OCI-LY1 (cell line): ENCODE results near the gene CENPO.

Experiments used
- H2AFZ ChIP-seq: fragments of 200-600 bp; sonication (generic), shearing (Covaris generic); 2 replicates; pipeline ENCODE4 v1.6.0; 2014; ENCODE audit warnings: antibody characterized with exemption, mild to moderate bottlenecking, low read length
- H3F3A ChIP-seq: fragments of 200-600 bp; sonication (generic), shearing (Covaris generic); 2 replicates; pipeline ENCODE4 v1.6.0; 2014; ENCODE audit warnings: mild to moderate bottlenecking, antibody characterized with exemption, low read length, moderate library complexity; ENCODE audit not compliant: insufficient read depth
- H3K27ac ChIP-seq: fragments of 200-600 bp; sonication (generic); 2 replicates; pipeline ENCODE4 v1.5.1; 2014; ENCODE audit warnings: low read length, mixed run types, mild to moderate bottlenecking, low read depth; ENCODE audit not compliant: poor library complexity, severe bottlenecking
- H3K27me3 ChIP-seq: fragments of 200-600 bp; sonication (generic); 2 replicates; pipeline ENCODE4 v1.6.0; 2014; ENCODE audit warnings: antibody characterized with exemption, mild to moderate bottlenecking, low read length, moderate library complexity; ENCODE audit not compliant: insufficient read depth
- H3K36me3 ChIP-seq: fragments of 200-600 bp; sonication (generic); 2 replicates; pipeline ENCODE4 v1.6.1; 2014; ENCODE audit warnings: mild to moderate bottlenecking, antibody characterized with exemption, low read length, moderate library complexity, mixed read lengths; ENCODE audit not compliant: insufficient read depth
- H3K4me1 ChIP-seq: fragments of 200-600 bp; sonication (generic); 2 replicates; pipeline ENCODE4 v1.5.1; 2014; ENCODE audit warnings: mild to moderate bottlenecking, low read length, moderate library complexity; ENCODE audit not compliant: insufficient read depth, severe bottlenecking
- H3K4me2 ChIP-seq: fragments of 200-600 bp; sonication (generic), shearing (Covaris generic); 2 replicates; pipeline ENCODE4 v1.6.1; 2014; ENCODE audit warnings: low read length
- H3K4me3 ChIP-seq: fragments of 200-600 bp; sonication (generic); 2 replicates; pipeline ENCODE4 v1.5.1; 2014; ENCODE audit warnings: low read length, low read depth, mild to moderate bottlenecking, mixed read lengths; ENCODE audit not compliant: poor library complexity, severe bottlenecking
- H3K79me2 ChIP-seq: fragments of 200-600 bp; shearing (Covaris generic); 2 replicates; pipeline ENCODE4 v1.6.1; 2016; ENCODE audit warnings: mixed run types, low read length, mixed read lengths; ENCODE audit not compliant: insufficient read depth
- H3K9ac ChIP-seq: fragments of 200-600 bp; sonication (generic), shearing (Covaris generic); 2 replicates; pipeline ENCODE4 v1.6.1; 2014; ENCODE audit warnings: mild to moderate bottlenecking, low read length, mixed read lengths
- H3K9me2 ChIP-seq: fragments of 200-600 bp; sonication (generic), shearing (Covaris generic); 2 replicates; pipeline ENCODE4 v1.6.1; 2014; ENCODE audit warnings: low read depth, mild to moderate bottlenecking, low read length, mixed read lengths
- H3K9me3 ChIP-seq: fragments of 200-600 bp; shearing (Covaris generic); 2 replicates; pipeline ENCODE4 v1.6.1; 2014; ENCODE audit warnings: low read length, mixed read lengths
- H4K20me1 ChIP-seq: fragments of 200-600 bp; sonication (generic), shearing (Covaris generic); 2 replicates; pipeline ENCODE4 v1.6.0; 2016; ENCODE audit warnings: mild to moderate bottlenecking, low read length; ENCODE audit not compliant: insufficient read depth
- CTCF ChIP-seq: fragments of 200-600 bp; sonication (generic), shearing (Covaris generic); IDR thresholded peaks from 2 replicates; pipeline ENCODE4 v1.5.1; 2017; ENCODE audit warnings: mild to moderate bottlenecking, antibody characterized with exemption, low read length, moderate library complexity, mixed read lengths
- EZH2 ChIP-seq: fragments of 200-600 bp; sonication (generic), shearing (Covaris generic); IDR thresholded peaks from 2 replicates; pipeline ENCODE4 v1.8.0; 2017; ENCODE audit warnings: borderline replicate concordance, mixed run types, mild to moderate bottlenecking, antibody characterized with exemption, low read length, moderate library complexity, mixed read lengths

The CENPO gene

GRCh38 chr2:24754985-24755705 is 38.1 kb upstream of the CENPO start:
- H3K79me2 ChIP-seq: no peaks in the 10 kb centered on the region
- H3K4me1 ChIP-seq: no peaks in the 10 kb centered on the region
- H3K4me3 ChIP-seq: no peak overlapping the region
- no peaks in the 10 kb centered on the region for H3K9me3 ChIP-seq
- no peak overlapping the region for H3K9ac ChIP-seq
- no peak overlapping the region for H3K4me2 ChIP-seq
- H3K27ac ChIP-seq: no peak overlapping the region
- no peaks in the 10 kb centered on the region for H4K20me1 ChIP-seq
- no peaks in the 10 kb centered on the region for H3K9me2 ChIP-seq
- peaks cover 12% of the 10 kb centered on the region; the same call in 1 of the 2 replicates for H3K36me3 ChIP-seq
- H2AFZ ChIP-seq: no peak overlapping the region
- no peak for TF ChIP-seq EZH2
- no peak for TF ChIP-seq CTCF
- no peaks in the 10 kb centered on the region for H3F3A ChIP-seq
- no peaks in the 10 kb centered on the region for H3K27me3 ChIP-seq

GRCh38 chr2:24756789-24757188 is 36.4 kb upstream of the CENPO start:
- Histone ChIP-seq H3K9me2 (no peaks in the 10 kb centered on the region), H3F3A (no peaks in the 10 kb centered on the region), H3K4me2 (no peak overlapping the region), H3K4me1 (no peaks in the 10 kb centered on the region), H3K4me3 (no peak overlapping the region), H3K79me2 (no peaks in the 10 kb centered on the region), H3K9me3 (no peaks in the 10 kb centered on the region), H2AFZ (no peak overlapping the region), H3K27ac (no peak overlapping the region), H3K27me3 (no peaks in the 10 kb centered on the region), H3K36me3 (peaks cover 12% of the 10 kb centered on the region; the same call in 1 of the 2 replicates), H4K20me1 (no peaks in the 10 kb centered on the region), H3K9ac (no peak overlapping the region)
- TF ChIP-seq CTCF (no peak), EZH2 (no peak)

GRCh38 chr2:24761866-24762265 is 31.4 kb upstream of the CENPO start:
- H3K4me2 ChIP-seq: no peak overlapping the region
- H3K36me3 ChIP-seq: peaks cover 21% of the 10 kb centered on the region; the same call in 1 of the 2 replicates
- H2AFZ ChIP-seq: no peak overlapping the region
- no peaks in the 10 kb centered on the region for H3K9me3 ChIP-seq
- no peaks in the 10 kb centered on the region for H4K20me1 ChIP-seq
- H3K9me2 ChIP-seq: no peaks in the 10 kb centered on the region
- no peaks in the 10 kb centered on the region for H3K27me3 ChIP-seq
- no peak overlapping the region for H3K27ac ChIP-seq
- H3K9ac ChIP-seq: no peak overlapping the region
- H3F3A ChIP-seq: no peaks in the 10 kb centered on the region
- H3K4me1 ChIP-seq: no peaks in the 10 kb centered on the region
- no peaks in the 10 kb centered on the region for H3K79me2 ChIP-seq
- no peak for TF ChIP-seq CTCF
- TF ChIP-seq EZH2: no peak
- no peak overlapping the region for H3K4me3 ChIP-seq
